Left lung (tissue), 10 donors: ENCODE data around the gene GNLY. TPM values are rescaled to one million over a fixed set of nuclear protein-coding genes. Genes with fewer than 3 reads are reported as not detected.

Experiments
- ATAC-seq: fragments of 200-7000 bp; cut with Tn5 transposase; one replicate; pipeline ENCODE4 v1.9.1; 2020; ENCODE audit warnings: moderate library complexity
- DNase-seq, 4 donors: peaks; one replicate each; pipeline ENCODE4 v3.0.0-alpha.2; 2013 to 2020
- H3K27ac ChIP-seq, 2 donors: fragments of 200-600 bp; sonication (generic) in 1 of 2; one replicate each; pipeline versions ENCODE4 v1.5.0 to v1.8.0; 2020 to 2021
- H3K27me3 ChIP-seq, 2 donors: fragments of 200-600 bp; sonication (generic) in 1 of 2; one replicate each; pipeline versions ENCODE4 v1.5.0 to v1.8.0; 2020 to 2021
- H3K36me3 ChIP-seq, 2 donors: fragments of 200-600 bp; sonication (generic) in 1 of 2; one replicate each; pipeline versions ENCODE4 v1.5.0 to v1.8.0; 2020 to 2021
- H3K4me1 ChIP-seq, 2 donors: fragments of 200-600 bp; one replicate each; pipeline ENCODE4 v1.8.0; 2021
- H3K4me3 ChIP-seq, 2 donors: fragments of 200-600 bp; sonication (generic) in 1 of 2; one replicate each; pipeline versions ENCODE4 v1.5.0 to v1.8.0; 2020 to 2021; ENCODE audit warnings: mild to moderate bottlenecking in 1 of 2
- H3K9me3 ChIP-seq, 2 donors: fragments of 200-600 bp; sonication (generic) in 1 of 2; one replicate each; pipeline versions ENCODE4 v1.5.0 to v1.8.0; 2020 to 2021
- CTCF ChIP-seq, 2 donors: fragments of 200-600 bp; sonication (generic) in 1 of 2; IDR thresholded peaks; one replicate each; pipeline versions ENCODE4 v1.5.0 to v1.8.0; 2021; ENCODE audit warnings: antibody characterized with exemption in 2 of 2
- intact Hi-C, 2 donors: fragments of 100-400 bp; cut with DNase I; formaldehyde crosslinking; loops; one replicate each; pipeline versions ENCODE4 v1.11.2 to v1.14.2; 2022
- polyA plus RNA-seq, 6 donors: library from polyadenylated mRNA; unstranded; fragments of 120-200 nt; gene quantifications; one replicate each; pipeline ENCODE4 v1.2.1, GENCODE V29; 2013; ENCODE audit not compliant: insufficient read length in 6 of 6
- total RNA-seq, 2 donors: library from RNA; stranded (reverse); fragmentation: NEBNext Ultra II Directional; extraction: Animal tissue kit (Norgen Biotek cat#: 25700); gene quantifications; one replicate each; pipeline ENCODE4 v1.2.1, GENCODE V29; 2021
- donor health status: DM: no; HTN: yes; CAD: no.
- donor health status: DM: no; HTN: no; CAD: no.

The GNLY gene
- total and polyA plus RNA-seq, 8 donors, result 0.90 to 10.5 (median 2.2) TPM

- H3K27me3 ChIP-seq, result no peaks in the 10 kb centered on the region
- H3K4me3 ChIP-seq, result no peak overlapping the region
- DNase-seq (no peak), ATAC-seq (no peak)
- no peak overlapping the region for H3K27ac ChIP-seq
- no peak for TF ChIP-seq CTCF (IDR thresholded peaks at IDR 0.05)
- peaks cover 0 to 22% of the 10 kb centered on the region in 2 donors for H3K4me1 ChIP-seq
- intact Hi-C loops, result no loop called here
- no peaks in the 10 kb centered on the region for H3K9me3 ChIP-seq
- H3K36me3 ChIP-seq, result no peaks in the 10 kb centered on the region
Observed at GRCh38 chr2:85695691-85696668, 1.8 kb downstream of the GNLY start.

GRCh38 chr2:85697096-85697495 lies 2.9 kb downstream of the GNLY start:
- no peaks in the 10 kb centered on the region for H3K9me3 ChIP-seq
- no peak for TF ChIP-seq CTCF (IDR thresholded peaks at IDR 0.05)
- intact Hi-C loops, result no loop called here
- no peaks in the 10 kb centered on the region for H3K36me3 ChIP-seq
- H3K4me1 ChIP-seq, result peaks cover 0 to 32% of the 10 kb centered on the region in 2 donors
- no peaks in the 10 kb centered on the region for H3K27me3 ChIP-seq
- no peak overlapping the region for H3K4me3 ChIP-seq
- ATAC-seq (no peak), DNase-seq (no peak)
- H3K27ac ChIP-seq, result no peak overlapping the region

- no peak for ATAC-seq
- Histone ChIP-seq H3K36me3 (no peaks in the 10 kb centered on the region), H3K9me3 (no peaks in the 10 kb centered on the region), H3K4me1 (peaks cover 5 to 38% of the 10 kb centered on the region in 2 donors), H3K4me3 (no peak overlapping the region), H3K27me3 (no peaks in the 10 kb centered on the region), H3K27ac (no peak overlapping the region)
- DNase-seq, result no peak
- no peak for TF ChIP-seq CTCF (IDR thresholded peaks at IDR 0.05)
- intact Hi-C loops, result no loop called here
Observed at GRCh38 chr2:85697716-85698115, 3.6 kb downstream of the GNLY start.

- H3K4me1 ChIP-seq, result peaks cover 7 to 44% of the 10 kb centered on the region in 2 donors
- H3K27ac ChIP-seq, result peak overlapping the region in 1 of 2 donors; percentile 45
- no peak for TF ChIP-seq CTCF (IDR thresholded peaks at IDR 0.05)
- H3K9me3 ChIP-seq, result no peaks in the 10 kb centered on the region
- no peaks in the 10 kb centered on the region for H3K36me3 ChIP-seq
- no peak for ATAC-seq
- no peak overlapping the region for H3K4me3 ChIP-seq
- H3K27me3 ChIP-seq, result no peaks in the 10 kb centered on the region
- no peak for DNase-seq
- intact Hi-C loops, result no loop called here
Observed at GRCh38 chr2:85698184-85698879, 4.2 kb downstream of the GNLY start.

- ATAC-seq (no peak), DNase-seq (no peak)
- peaks cover 10 to 45% of the 10 kb centered on the region in 2 donors for H3K4me1 ChIP-seq
- H3K27ac ChIP-seq, result peak overlapping the region in 1 of 2 donors; percentile 45
- no peak overlapping the region for H3K4me3 ChIP-seq
- no peaks in the 10 kb centered on the region for H3K27me3 ChIP-seq
- H3K36me3 ChIP-seq, result no peaks in the 10 kb centered on the region
- no peaks in the 10 kb centered on the region for H3K9me3 ChIP-seq
- intact Hi-C loops, result no loop called here
- TF ChIP-seq CTCF (IDR thresholded peaks at IDR 0.05), result no peak
Observed at GRCh38 chr2:85698880-85699254, 4.7 kb downstream of the GNLY start.
